Measurements from ENCODE around the gene STAP1. TPM values are rescaled to one million over a fixed set of nuclear protein-coding genes. Genes with fewer than 3 reads are reported as not detected.

The STAP1 gene, protein sequence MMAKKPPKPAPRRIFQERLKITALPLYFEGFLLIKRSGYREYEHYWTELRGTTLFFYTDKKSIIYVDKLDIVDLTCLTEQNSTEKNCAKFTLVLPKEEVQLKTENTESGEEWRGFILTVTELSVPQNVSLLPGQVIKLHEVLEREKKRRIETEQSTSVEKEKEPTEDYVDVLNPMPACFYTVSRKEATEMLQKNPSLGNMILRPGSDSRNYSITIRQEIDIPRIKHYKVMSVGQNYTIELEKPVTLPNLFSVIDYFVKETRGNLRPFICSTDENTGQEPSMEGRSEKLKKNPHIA
- not detected in 3 replicates for total RNA-seq (2021)
- Bru-seq, nascent RNA: percentile 1 among the genes with signal in this experiment
- long read RNA-seq, experiment 1: 0 reads
- long read RNA-seq, experiment 2: 0 reads
- long read RNA-seq, experiment 3: 0 reads

DNA sequence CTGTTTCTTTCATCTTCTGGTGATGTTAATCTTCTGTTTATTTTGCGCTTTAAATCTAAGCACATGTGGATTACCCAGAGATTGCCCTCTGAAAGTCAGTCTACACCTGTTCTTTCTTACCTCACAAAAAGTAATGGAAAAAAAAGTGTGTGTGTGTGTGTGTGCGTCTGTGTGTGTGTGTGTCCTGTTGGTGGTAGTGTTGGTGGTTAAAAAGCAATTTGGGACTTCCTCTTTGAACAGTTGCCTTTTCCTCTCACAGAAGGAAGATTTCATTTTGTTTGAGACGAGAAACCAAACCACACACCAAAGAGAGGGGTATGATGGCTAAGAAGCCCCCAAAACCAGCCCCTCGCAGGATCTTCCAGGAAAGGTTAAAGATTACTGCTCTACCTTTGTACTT, at the start of gene STAP1:
TSS of gene STAP1 (plus strand) at position 235 of the 400 bp plus-strand sequence. CDS start at position 318, 83 bp downstream.
- DNase-seq (ENCODE audit: low spot score): no peak
- Mint-ChIP-seq H3K9me3 (no peaks in the 10 kb centered on the region), H3K4me3 (no peak within 1 kb of the TSS), H3K27ac (no peak within 1 kb of the TSS), H3K36me3 (no peaks in the 10 kb centered on the region), H3K27me3 (ENCODE audit: low read depth) (no peaks in the 10 kb centered on the region), H3K4me1 (peaks cover 5% of the 10 kb centered on the region)
- ATAC-seq: no peak
- POLR2A ChIA-PET: no interaction called here
- CTCF ChIA-PET: no interaction called here
- TF ChIP-seq, protein P1, sequence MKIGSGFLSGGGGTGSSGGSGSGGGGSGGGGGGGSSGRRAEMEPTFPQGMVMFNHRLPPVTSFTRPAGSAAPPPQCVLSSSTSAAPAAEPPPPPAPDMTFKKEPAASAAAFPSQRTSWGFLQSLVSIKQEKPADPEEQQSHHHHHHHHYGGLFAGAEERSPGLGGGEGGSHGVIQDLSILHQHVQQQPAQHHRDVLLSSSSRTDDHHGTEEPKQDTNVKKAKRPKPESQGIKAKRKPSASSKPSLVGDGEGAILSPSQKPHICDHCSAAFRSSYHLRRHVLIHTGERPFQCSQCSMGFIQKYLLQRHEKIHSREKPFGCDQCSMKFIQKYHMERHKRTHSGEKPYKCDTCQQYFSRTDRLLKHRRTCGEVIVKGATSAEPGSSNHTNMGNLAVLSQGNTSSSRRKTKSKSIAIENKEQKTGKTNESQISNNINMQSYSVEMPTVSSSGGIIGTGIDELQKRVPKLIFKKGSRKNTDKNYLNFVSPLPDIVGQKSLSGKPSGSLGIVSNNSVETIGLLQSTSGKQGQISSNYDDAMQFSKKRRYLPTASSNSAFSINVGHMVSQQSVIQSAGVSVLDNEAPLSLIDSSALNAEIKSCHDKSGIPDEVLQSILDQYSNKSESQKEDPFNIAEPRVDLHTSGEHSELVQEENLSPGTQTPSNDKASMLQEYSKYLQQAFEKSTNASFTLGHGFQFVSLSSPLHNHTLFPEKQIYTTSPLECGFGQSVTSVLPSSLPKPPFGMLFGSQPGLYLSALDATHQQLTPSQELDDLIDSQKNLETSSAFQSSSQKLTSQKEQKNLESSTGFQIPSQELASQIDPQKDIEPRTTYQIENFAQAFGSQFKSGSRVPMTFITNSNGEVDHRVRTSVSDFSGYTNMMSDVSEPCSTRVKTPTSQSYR (CRISPR knock-in tag; IDR thresholded peaks at IDR 0.05): no peak
- TF ChIP-seq, protein P2, sequence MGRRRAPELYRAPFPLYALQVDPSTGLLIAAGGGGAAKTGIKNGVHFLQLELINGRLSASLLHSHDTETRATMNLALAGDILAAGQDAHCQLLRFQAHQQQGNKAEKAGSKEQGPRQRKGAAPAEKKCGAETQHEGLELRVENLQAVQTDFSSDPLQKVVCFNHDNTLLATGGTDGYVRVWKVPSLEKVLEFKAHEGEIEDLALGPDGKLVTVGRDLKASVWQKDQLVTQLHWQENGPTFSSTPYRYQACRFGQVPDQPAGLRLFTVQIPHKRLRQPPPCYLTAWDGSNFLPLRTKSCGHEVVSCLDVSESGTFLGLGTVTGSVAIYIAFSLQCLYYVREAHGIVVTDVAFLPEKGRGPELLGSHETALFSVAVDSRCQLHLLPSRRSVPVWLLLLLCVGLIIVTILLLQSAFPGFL (CRISPR knock-in tag; IDR thresholded peaks at IDR 0.05; ENCODE audit: borderline replicate concordance): no peak
- TF ChIP-seq ZBTB21 (CRISPR knock-in tag; IDR thresholded peaks at IDR 0.05; ENCODE audit: borderline replicate concordance): no peak
- no peak for TF ChIP-seq NR2C2 (CRISPR knock-in tag; IDR thresholded peaks at IDR 0.05)

DNA sequence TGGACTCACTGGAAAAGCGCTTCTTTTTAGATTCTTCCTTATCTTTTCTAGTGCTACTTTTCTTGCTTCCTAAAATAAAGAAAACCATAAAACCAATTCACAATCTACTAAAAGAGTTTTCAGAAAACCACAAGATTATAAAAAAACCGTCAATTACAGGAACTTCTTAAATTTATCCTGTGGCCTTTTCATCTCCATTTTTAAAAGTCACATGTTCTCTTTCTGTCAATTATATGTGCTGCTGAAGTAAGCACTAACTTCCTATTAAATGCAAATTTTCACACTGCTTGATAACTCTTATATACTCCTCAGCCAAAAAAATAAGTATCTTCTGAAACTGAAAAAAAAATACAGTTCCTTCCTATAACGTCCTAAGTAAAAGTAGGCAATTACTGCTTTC, 46.0 kb upstream of the STAP1 start:
- Mint-ChIP-seq H3K4me3 (no peak overlapping the region), H3K36me3 (peaks cover 30% of the 10 kb centered on the region), H3K27ac (no peak overlapping the region), H3K27me3 (ENCODE audit: low read depth) (no peaks in the 10 kb centered on the region), H3K4me1 (no peaks in the 10 kb centered on the region), H3K9me3 (no peaks in the 10 kb centered on the region)
- ChIA-PET POLR2A (no interaction called here), CTCF (no interaction called here)
- no peak for TF ChIP-seq OVOL2 (CRISPR knock-in tag; IDR thresholded peaks at IDR 0.05; ENCODE audit: borderline replicate concordance)
- TF ChIP-seq, protein P3, sequence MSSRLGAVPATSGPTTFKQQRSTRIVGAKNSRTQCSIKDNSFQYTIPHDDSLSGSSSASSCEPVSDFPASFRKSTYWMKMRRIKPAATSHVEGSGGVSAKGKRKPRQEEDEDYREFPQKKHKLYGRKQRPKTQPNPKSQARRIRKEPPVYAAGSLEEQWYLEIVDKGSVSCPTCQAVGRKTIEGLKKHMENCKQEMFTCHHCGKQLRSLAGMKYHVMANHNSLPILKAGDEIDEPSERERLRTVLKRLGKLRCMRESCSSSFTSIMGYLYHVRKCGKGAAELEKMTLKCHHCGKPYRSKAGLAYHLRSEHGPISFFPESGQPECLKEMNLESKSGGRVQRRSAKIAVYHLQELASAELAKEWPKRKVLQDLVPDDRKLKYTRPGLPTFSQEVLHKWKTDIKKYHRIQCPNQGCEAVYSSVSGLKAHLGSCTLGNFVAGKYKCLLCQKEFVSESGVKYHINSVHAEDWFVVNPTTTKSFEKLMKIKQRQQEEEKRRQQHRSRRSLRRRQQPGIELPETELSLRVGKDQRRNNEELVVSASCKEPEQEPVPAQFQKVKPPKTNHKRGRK (CRISPR knock-in tag; IDR thresholded peaks at IDR 0.05; ENCODE audit: borderline replicate concordance): no peak
- TF ChIP-seq, protein P4, sequence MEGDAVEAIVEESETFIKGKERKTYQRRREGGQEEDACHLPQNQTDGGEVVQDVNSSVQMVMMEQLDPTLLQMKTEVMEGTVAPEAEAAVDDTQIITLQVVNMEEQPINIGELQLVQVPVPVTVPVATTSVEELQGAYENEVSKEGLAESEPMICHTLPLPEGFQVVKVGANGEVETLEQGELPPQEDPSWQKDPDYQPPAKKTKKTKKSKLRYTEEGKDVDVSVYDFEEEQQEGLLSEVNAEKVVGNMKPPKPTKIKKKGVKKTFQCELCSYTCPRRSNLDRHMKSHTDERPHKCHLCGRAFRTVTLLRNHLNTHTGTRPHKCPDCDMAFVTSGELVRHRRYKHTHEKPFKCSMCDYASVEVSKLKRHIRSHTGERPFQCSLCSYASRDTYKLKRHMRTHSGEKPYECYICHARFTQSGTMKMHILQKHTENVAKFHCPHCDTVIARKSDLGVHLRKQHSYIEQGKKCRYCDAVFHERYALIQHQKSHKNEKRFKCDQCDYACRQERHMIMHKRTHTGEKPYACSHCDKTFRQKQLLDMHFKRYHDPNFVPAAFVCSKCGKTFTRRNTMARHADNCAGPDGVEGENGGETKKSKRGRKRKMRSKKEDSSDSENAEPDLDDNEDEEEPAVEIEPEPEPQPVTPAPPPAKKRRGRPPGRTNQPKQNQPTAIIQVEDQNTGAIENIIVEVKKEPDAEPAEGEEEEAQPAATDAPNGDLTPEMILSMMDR (IDR thresholded peaks at IDR 0.05): no peak
- DNase-seq (ENCODE audit: low spot score) (no peak), ATAC-seq (no peak)

DNA sequence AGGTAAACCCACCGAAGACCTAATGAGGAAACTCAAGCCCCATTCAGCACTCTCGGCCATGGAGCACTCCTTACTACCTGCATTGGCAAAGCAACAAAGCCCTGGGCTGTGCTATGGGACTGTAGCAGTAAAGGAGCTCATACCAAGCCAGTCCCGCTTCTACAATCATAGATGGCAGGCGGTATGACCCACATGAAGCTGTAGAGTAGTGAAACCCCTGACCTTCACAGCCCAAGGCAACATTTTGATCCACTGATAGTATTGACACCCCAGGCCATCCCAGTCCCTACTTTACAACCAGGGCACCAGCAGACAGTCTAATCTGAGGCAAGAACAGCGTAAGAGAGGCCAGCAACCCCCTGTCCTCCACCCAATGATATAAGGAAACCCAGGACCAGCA, 38.4 kb upstream of the STAP1 start:
- no peaks in the 10 kb centered on the region for H3K9me3 Mint-ChIP-seq
- DNase-seq (ENCODE audit: low spot score): no peak
- H3K4me1 Mint-ChIP-seq: no peaks in the 10 kb centered on the region
- H3K27me3 Mint-ChIP-seq (ENCODE audit: low read depth): no peaks in the 10 kb centered on the region
- no peak for ATAC-seq
- H3K27ac Mint-ChIP-seq: no peak overlapping the region; the same call in 1 of the 2 replicates
- ChIA-PET CTCF (no interaction called here), POLR2A (no interaction called here)
- no peak for TF ChIP-seq MYBL2 (CRISPR knock-in tag; IDR thresholded peaks at IDR 0.05)
- TF ChIP-seq, protein P5, sequence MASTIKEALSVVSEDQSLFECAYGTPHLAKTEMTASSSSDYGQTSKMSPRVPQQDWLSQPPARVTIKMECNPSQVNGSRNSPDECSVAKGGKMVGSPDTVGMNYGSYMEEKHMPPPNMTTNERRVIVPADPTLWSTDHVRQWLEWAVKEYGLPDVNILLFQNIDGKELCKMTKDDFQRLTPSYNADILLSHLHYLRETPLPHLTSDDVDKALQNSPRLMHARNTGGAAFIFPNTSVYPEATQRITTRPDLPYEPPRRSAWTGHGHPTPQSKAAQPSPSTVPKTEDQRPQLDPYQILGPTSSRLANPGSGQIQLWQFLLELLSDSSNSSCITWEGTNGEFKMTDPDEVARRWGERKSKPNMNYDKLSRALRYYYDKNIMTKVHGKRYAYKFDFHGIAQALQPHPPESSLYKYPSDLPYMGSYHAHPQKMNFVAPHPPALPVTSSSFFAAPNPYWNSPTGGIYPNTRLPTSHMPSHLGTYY (CRISPR knock-in tag; IDR thresholded peaks at IDR 0.05): no peak
- TF ChIP-seq, protein P6, sequence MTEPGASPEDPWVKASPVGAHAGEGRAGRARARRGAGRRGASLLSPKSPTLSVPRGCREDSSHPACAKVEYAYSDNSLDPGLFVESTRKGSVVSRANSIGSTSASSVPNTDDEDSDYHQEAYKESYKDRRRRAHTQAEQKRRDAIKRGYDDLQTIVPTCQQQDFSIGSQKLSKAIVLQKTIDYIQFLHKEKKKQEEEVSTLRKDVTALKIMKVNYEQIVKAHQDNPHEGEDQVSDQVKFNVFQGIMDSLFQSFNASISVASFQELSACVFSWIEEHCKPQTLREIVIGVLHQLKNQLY (CRISPR knock-in tag; IDR thresholded peaks at IDR 0.05): no peak
- H3K4me3 Mint-ChIP-seq: no peak overlapping the region
- no peaks in the 10 kb centered on the region for H3K36me3 Mint-ChIP-seq
